ENCODE results near the gene SLK.

Gene SLK

DNA sequence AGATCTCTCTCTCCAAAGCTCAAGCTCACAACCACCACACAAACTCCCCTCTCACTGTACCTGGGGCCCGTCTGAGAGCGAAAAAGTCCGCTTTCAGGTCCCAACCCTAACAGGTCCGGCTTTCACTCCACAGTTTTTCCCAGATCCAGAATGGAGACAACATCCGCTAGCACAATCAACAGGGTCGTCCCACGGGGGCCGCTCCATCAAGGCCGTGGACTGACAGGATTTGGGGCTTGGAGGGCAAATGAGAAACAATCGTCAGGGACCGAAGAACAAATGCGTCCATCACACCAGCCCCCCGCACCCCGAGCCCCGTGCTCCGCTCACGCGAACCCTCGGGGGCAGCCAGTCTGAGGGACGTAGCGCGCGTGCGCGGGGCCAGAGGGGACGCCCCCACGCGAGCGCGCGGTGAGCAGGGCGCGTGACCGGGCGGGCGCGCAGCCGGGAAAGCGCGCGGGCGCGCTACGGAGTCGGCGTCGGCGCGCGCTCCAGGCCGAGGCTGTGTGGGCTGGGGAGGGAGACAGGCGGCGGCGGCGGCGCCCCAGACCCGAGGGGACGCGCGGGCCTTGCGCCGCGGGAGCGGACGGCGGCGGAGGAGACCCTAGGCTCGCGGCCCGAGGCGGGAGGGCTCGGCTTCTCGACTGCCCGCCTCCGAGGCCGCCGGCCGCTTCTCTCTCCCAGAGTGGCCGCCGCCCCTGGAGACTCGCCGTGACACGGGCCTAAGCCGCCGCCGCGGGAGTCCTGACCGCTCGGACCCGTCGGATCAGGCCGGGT, at the start of gene SLK:
Gene SLK (plus strand): TSS at position 470 of the 777 bp plus-strand sequence. CDS start 606 bp downstream, outside the sequence.
- FAIRE-seq (no peak), DNase-seq (ENCODE audit: low spot score) (peak; percentile 57)

DNA sequence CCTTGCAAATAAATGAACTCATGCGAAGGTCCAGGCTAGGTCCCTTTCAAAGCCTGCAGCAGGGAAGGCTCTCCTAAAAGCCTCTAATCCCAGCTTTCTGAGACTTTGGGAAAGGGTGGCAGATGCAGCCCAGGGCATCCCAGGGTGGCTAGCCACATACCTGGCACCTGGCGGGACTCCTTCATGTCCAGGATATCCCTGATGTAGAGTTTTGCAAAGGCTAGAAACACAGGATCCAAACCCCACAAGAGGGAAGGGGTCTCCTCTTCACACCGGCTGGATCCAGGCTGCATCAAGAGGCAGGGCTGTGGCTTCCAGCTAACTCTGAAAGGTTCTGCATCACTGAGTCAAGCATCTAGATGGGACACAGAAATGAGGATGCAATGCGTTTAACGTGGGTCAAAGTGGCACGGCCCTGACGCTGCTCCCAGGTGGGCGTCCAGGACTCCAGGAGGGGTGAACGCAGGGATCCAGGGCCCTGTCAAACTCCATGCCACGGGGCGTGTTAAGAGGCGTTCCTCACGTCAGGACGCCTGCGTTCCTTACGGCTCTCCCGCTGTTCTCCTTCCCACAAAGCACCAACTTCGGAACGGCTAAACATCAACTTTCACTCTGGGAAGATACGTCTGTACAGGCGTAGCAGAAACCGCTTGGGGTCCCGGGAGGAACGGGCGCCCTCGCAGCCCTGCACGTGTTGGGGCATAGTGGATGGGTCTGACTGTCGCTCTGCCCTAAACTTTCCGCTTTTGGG, 49.5 kb upstream of the SLK start:
- FAIRE-seq (no peak), DNase-seq (ENCODE audit: low spot score) (no peak)

DNA sequence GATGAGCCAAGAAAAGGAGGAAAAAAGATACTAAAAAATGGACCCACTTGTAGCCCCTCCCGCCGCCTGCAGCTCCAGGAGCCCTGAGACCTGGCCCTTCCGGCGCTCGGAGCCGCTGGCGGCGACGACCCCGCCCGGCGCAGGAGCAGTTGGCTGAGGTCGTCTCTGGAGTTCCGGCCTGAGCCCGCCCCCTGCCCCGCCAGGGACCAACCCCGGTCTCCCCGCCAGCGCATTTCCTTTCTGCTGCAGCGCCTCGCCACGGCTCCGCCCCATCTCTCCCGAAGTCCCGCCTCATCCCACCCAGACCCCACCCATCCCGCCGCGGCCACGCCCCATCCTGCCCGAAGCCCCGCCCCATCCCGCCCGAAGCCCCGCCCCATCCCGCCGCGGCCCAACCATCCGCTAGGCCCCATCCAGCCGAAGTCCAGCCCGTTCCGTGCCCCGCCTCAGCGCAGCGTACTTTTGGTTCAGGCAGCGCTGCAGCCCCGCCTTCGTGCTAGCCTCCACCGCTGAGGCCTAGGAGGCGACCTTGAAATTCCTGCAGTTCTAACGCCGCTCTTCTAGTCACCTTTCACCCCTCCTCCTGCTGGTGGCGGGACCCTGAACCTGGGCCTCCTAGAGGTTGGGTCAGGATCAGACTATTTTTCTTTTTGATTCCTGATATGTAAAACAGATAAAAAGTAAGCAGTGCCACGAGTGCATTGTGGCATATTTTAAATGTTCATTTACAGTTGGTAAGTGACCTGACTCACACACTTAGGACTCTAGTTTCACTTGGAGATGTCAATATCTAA, 48.7 kb upstream of the SLK start, which contains the start of gene STN1:
Gene STN1 (minus strand): TSS at position 132 of the 794 bp plus-strand sequence. CDS start 590 bp downstream, outside the sequence.
- DNase-seq (ENCODE audit: low spot score): peak; percentile 95
- no peak for FAIRE-seq

DNA sequence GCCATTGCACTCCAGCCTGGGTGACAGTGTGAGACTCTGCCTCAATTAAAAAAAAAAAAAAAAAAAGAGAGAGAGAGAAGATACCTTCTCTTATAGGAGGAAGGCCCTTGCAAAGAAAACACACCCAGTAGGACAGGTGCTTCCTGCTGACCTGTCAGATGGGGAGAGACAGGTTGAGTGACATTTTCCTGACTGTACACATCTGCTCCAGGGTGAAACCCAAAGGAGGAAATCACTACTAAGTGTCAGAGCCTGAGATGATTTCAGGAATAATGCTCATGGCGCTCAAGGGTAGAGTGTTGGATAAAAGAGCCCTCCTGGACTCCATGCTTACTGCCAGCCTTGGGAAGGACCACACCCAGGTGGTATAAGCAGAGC, 47.3 kb upstream of the SLK start:
- FAIRE-seq (no peak), DNase-seq (ENCODE audit: low spot score) (no peak)

DNA sequence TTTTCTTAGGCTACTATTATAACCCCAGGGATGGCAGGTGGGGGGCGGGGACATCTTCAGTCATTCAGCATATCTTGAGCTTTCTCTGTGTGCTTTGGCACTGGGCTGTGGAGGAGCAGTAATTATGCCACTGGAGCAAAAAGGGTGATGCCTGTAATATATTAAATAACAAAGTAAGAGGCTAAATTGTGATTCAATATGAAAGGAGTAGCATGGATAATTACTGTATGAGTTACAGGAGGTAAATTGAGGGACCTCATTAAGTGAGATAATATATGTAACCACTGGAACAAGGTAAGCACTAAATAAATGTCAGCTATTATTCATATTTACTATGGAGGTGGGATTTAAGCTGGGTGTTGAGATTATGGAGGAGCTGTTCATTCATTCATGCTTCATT, 45.7 kb upstream of the SLK start:
- FAIRE-seq: no peak
- no peak for DNase-seq (ENCODE audit: low spot score)

DNA sequence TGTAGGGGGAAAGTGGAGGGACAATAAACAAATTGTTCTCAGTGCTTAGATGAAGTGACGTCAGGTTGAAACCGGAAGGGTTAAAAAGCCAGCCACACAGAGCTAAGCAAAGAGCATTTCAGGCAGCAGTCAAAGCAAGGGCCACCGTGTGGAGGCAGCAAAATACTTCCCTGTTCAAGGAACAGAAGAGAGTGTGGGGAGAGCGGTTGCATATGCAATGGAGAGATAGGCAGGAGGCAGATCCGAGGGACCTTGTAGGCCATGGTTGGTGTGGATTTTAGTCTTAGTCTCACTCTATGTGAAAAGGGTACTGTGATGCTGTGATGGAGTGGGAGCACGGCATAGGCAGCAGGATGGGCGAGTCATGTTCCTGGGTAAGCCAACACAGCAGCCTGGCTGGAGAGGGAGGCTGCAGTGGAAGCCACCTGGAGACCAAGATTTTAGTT, 45.2 kb upstream of the SLK start:
- DNase-seq (ENCODE audit: low spot score) (no peak), FAIRE-seq (no peak)

DNA sequence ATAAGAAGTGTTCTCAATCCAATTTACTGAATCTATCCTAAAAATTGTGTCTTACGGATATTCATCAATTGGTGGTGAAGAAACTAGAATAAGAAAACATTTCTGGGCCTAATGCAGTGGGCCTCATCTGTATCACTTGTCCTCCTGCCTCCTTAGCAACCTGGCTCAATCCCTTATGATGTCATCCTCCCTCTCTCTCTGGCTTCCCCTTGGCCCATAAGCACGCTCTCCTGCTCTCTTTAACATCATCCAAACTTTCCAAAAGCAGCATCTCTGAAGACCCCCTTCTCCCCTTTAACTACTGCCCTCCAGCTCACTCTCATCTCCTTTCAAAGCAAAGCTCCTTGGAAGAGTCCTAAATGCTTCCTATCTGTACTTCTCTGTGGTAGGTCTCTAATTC, 44.3 kb upstream of the SLK start:
- no peak for FAIRE-seq
- no peak for DNase-seq (ENCODE audit: low spot score)

DNA sequence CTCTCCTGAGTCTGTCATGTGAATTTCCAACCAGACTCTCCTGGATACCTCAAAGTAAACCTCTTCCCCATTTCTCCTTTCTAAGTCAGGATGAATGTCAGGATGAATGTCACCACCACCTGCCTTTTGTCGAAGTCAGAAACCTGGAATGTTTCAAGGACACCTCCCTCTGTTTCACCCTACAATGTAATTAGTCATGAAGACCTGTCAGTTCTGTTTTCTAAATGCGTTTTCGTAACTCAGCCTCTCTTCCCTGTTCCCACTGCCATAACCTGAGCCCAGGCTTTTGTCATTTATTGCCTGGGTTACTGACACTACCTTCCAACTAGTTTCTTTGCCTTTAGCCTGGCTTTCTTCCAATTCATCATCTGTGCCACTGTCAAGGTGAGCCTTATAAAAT, 43.4 kb upstream of the SLK start:
- FAIRE-seq (no peak), DNase-seq (ENCODE audit: low spot score) (no peak)

DNA sequence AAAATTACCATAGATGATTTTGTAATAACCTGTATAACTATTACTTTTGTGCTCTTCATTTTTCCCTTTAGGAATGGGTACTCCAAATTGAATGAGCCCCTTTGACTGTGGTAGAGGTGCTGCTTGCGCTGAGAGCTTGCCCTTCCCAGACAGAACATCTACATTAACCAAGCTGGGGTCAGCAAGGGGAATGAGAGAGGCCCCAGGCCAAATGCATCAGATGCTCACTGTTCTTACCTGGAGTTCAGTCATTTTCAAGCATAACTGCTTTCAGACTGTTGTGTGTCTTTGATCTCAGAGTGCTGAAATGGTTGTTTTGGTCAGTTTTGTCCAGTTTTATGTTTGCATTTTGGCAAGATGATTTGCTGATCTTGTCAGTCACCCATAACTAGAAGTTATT, 41.3 kb upstream of the SLK start:
- FAIRE-seq: no peak
- no peak for DNase-seq (ENCODE audit: low spot score)

DNA sequence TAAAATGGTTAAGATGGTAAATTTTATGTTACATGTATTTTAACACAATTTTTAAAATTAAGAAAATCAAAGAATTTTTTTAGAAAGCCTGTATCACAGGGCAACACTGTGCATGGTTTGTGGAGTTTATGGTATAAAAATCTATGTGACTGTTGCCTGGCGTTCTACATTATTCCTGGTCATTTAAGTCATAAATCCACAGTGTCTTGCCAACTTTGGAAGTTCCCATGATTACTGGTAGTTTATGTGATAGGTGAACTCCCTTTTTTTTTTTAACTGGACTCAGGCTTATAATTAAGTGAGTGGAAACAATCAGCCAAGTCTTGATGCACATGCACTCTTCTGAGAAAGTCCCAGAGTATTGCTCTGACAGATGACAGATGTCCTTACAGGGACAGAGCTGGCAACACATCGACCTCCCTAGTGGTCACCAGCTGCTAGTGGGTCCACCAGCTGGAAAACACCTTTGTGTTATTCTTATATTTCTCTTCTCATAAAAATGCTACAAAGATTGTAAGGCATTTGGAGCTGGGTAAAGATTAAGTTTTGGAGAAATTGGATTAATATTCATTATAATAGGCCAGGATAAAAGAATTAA, 40.1 kb upstream of the SLK start:
- DNase-seq (ENCODE audit: low spot score) (no peak), FAIRE-seq (no peak)

DNA sequence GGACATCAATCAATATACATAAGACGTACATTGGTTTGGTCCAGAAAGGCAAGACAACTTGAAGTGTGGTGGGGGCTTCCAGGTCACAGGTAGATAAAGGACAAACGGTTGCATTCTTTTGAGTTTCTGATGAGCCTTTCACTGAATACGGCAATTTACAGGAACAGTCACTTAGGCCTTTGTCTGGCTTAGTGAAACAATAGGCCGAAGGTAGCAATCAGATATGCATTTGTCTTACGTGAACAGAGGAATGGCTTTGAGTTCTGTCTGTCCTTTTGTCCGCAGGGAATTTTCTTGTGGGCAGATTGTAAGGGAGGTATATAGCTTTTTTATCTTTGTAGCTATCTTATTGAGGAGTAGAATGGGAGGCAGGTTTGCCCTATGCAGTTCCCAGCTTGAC, 38.2 kb upstream of the SLK start:
- DNase-seq (ENCODE audit: low spot score) (no peak), FAIRE-seq (no peak)

DNA sequence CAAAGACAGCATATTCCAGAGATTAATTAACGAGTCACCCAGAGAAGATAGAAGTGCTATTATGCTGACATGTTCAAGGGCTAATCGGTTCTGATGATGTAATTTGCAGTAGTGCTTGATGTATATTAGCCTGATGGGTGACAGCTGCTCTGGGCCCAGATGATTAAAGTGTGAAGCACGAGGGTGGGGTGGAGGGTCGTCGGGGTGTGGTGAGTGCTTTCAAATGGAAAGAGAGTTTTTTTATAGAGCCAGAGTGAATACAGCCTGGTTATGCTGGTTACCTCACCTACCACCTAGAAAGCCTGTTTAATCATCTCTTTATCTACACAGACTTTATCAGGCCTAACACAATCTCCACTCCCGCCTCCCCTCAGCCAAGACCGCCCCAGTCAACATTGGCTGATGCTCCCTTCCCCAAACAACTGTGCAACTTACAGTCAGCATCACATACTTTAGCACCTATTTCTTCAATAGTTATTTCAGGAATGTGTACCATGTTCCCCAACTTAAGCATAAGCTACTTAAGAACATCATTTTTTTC, 37.5 kb upstream of the SLK start:
- FAIRE-seq: no peak
- DNase-seq (ENCODE audit: low spot score): no peak

DNA sequence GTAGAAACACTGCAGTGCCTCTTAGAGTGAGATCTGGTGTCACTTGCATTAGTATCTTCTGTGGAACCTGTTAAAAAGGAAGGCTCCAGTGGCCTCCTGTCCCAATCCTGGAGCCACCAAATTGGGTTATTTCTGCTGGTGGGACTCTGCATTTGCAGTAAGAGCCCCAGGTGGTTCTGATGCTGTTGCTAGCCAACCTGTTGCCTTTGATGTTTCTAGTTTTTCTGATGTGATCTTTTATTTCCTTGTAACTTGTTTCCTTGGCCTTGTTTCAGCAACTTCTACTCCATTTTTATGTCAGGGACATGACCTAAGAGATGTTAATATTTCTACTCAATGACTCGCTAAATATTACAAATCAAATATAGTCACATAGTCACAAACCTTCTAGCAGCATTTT, 36.5 kb upstream of the SLK start:
- FAIRE-seq (no peak), DNase-seq (ENCODE audit: low spot score) (no peak)

DNA sequence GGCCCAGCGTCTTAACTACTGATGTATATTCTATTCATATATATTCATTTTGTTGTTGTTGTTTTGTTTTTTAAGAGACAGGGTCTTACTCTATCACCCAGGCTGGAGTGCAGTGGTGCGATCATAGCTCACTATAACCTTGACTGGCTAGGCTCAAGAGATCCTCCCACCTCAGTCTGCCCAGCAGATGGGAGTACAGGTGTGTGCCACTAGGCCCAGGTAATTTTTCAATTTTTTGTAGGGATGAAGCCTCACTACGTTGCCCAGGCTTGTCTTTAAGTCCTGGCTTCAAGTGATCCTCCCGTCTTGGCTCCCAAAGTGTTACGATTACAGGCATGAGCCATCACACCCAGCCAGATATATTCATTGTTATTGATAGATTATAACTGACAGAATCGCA, 36.1 kb upstream of the SLK start:
- DNase-seq (ENCODE audit: low spot score) (no peak), FAIRE-seq (no peak)

DNA sequence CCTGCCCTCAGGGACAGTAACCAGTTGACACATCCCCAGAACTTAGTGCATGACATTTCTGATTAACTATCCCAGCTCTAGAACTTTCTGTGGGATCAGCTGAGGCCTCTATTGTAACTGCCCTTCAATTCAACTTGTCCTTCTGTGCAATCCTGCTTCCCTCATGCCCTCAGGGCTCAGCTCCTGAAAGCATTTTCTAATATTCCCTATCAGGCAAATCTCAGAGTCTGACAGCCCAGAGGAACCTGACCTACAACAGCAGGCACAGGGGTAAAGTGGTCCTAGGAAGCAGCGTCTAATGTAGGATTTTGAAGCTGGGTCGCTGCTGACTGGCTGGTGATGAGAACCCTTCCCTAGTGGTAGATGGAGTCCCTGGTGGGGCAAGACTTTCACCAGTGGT, 35.3 kb upstream of the SLK start:
- FAIRE-seq (no peak), DNase-seq (ENCODE audit: low spot score) (no peak)

DNA sequence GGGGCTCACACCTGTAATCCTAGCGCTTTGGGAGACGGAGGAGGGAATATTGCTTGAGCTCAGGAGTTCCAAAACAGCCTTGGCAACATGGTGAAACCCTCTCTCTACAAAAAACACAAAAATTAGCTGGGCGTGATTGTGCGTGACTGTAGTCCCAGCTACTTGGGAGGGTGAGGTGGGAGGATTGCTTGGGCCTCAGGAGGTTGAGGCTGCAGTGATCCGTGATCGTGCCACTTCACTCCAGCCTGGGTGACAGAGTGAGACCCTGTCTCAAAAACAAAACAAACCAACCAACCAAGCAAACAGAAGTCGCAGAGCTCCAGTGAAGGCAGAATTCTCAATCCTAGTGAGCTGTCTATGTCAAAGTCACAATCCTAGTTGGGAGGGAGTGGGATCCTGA, 34.7 kb upstream of the SLK start:
- no peak for FAIRE-seq
- no peak for DNase-seq (ENCODE audit: low spot score)

DNA sequence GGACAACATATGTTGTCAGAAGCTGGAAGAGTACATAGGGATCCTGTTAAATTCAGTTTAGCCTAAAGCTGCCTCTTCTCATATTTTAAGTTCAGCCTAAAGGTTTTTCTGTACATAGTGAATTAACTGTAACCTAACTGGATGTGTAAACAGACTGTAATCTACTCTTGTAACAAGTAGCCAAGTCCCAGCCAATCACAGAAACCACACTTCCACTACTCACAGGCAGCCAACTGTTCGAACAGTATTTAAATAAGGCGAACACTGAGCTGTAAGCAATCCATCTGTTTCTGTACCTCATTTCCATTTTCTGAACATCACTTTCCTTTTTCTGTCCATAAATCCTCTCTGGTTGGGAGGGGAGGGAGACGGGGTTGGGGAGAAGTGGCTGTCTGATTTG, 34.0 kb upstream of the SLK start:
- no peak for DNase-seq (ENCODE audit: low spot score)
- FAIRE-seq: no peak

DNA sequence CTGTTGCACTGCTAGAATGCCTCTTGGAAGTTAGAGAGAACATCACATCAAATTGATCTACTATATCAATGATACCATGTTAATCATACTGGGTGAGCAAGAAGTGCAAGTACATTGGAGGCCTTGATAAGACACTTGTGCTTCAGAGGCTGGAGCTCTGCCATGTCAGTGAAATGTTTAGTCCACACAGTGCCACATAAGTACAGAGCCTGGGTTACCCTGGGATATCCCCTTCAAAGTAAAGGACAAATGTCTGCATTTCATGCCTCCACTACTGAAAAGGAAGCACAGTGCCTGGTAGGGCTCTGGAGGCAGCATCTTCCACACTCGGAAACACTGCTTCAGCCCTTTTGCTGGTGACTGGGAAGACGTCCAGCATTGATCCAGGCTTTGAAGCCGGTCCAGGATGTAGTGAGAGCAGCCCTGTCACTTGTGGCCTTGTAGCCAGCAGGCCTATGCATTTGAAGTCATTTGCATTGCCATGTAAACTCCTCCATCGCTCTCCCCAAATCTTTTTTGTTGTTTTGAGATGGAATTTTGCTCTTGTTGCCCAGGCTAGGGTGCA, 33.3 kb upstream of the SLK start:
- no peak for FAIRE-seq

DNA sequence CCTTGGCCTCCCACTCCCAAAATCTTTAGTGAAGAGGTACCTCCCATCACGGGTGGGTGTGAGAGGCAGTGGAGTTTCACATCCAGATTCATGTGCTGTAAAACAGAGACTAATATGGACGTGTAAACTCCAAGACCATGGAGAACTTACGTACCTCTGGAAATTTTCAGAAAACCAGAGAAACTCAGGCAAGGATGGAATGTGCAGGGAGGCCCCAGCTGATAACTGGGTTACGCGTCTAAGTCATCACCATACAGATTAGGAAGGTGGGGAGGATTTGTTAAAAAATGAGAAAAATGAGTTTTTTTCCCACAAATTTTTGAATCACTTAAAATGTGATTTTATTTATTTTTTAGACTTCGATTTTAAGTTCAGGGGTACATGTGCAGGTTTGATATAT, 32.6 kb upstream of the SLK start:
- FAIRE-seq (no peak), DNase-seq (ENCODE audit: low spot score) (no peak)

More for the DNA sequence above, 33.3 kb upstream of the SLK start:
- no peak for DNase-seq (ENCODE audit: low spot score)

DNA sequence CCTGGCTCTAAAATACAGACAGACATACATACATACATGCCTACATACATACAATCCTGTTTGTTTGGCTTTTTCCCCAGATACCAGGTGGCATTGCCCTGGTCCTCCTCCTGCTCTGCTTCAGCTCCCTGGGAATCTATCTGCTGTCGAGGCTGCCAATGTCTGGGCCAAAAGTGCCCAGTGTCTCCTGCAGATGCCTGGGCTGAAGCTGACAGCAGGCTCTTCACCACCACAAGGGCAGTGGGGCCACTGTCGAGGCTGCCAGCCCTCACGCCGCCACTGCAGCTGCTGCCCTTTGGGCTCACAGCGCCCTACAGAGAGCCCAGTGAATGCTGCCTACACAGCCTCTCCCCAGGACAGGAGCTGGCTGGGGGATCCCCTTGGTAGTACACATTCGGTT, 30.9 kb upstream of the SLK start:
- DNase-seq (ENCODE audit: low spot score) (no peak), FAIRE-seq (no peak)

DNA sequence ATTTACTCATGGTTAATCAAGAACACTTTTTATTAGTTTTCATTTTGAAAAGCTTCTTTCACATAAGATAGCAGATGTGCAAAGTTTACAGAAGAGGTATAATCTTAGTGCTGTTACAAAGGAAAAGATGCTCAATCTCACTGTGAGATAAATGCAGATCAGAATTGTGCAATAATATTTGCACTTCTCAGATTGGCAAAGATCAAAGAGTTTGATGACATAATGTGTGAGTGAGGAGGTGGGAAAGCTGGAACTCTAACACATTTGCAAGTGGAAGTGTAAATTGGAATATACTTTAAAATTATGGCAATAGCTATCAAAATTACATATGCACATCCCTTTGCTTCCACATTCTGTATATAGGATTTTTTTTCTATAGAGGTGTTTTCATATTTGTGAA, 27.4 kb upstream of the SLK start:
- FAIRE-seq (no peak), DNase-seq (ENCODE audit: low spot score) (no peak)
